Trophoblast cell (in vitro differentiated cells and primary cell): ENCODE data around the gene SEH1L.
A peak's percentile ranks its signal among the peaks of the same experiment; 100 is the strongest.

ENCODE experiments used
- DNase-seq, 2 donors: peaks; one replicate each; pipeline ENCODE4 v3.0.0-alpha.2; 2016
- H2AFZ ChIP-seq: 2 replicates; pipeline ENCODE4 v1.6.1; 2013; ENCODE audit warnings: low read length, moderate library complexity, mild to moderate bottlenecking; ENCODE audit not compliant: insufficient read depth, poor library complexity
- H2AK5ac ChIP-seq: 2 replicates; pipeline ENCODE4 v1.6.1; 2013; ENCODE audit warnings: mild to moderate bottlenecking, low read length
- H2BK120ac ChIP-seq: 2 replicates; pipeline ENCODE4 v1.6.1; 2013; ENCODE audit warnings: low read length, mild to moderate bottlenecking, moderate library complexity; ENCODE audit not compliant: insufficient read depth, poor library complexity
- H2BK12ac ChIP-seq: 2 replicates; pipeline ENCODE4 v1.6.1; 2013; ENCODE audit warnings: mild to moderate bottlenecking, low read length, moderate library complexity
- H2BK5ac ChIP-seq: 2 replicates; pipeline ENCODE4 v1.6.1; 2013; ENCODE audit warnings: low read length, low read depth, moderate library complexity, mild to moderate bottlenecking; ENCODE audit not compliant: poor library complexity
- H3K14ac ChIP-seq: 2 replicates; pipeline ENCODE4 v1.6.1; 2013; ENCODE audit warnings: mild to moderate bottlenecking, low read length
- H3K18ac ChIP-seq: 2 replicates; pipeline ENCODE4 v1.6.1; 2013; ENCODE audit warnings: mild to moderate bottlenecking, low read length
- H3K23ac ChIP-seq: 2 replicates; pipeline ENCODE4 v1.6.1; 2013; ENCODE audit warnings: low read length
- H3K27ac ChIP-seq: 2 replicates; pipeline ENCODE4 v1.5.1; 2013; ENCODE audit warnings: low read depth, mild to moderate bottlenecking, inconsistent platforms, low read length, moderate library complexity
- H3K27me3 ChIP-seq: 2 replicates; pipeline ENCODE4 v1.6.1; 2013; ENCODE audit warnings: inconsistent platforms, mild to moderate bottlenecking, low read length, moderate library complexity; ENCODE audit not compliant: insufficient read depth
- H3K36me3 ChIP-seq, 2 experiments: 1 replicate in 1 of 2; 2 replicates in 1 of 2; pipeline ENCODE4 v1.6.1; 2013; ENCODE audit warnings: low read length in 2 of 2, mild to moderate bottlenecking in 2 of 2, moderate library complexity in 1 of 2; ENCODE audit not compliant: insufficient read depth in 2 of 2, control insufficient read depth in 1 of 2
- H3K4ac ChIP-seq: 2 replicates; pipeline ENCODE4 v1.6.1; 2013; ENCODE audit warnings: low read depth, mild to moderate bottlenecking, low read length, moderate library complexity
- H3K4me1 ChIP-seq, 2 experiments: 1 replicate in 1 of 2; 2 replicates in 1 of 2; pipeline ENCODE4 v1.6.1; 2013; ENCODE audit warnings: low read length in 2 of 2, mild to moderate bottlenecking in 2 of 2, moderate library complexity in 1 of 2; ENCODE audit not compliant: insufficient read depth in 2 of 2, control insufficient read depth in 1 of 2
- H3K4me2 ChIP-seq: 2 replicates; pipeline ENCODE4 v1.6.1; 2013; ENCODE audit warnings: inconsistent platforms, mild to moderate bottlenecking, low read length, moderate library complexity
- H3K4me3 ChIP-seq: 2 replicates; pipeline ENCODE4 v1.5.1; 2013; ENCODE audit warnings: mild to moderate bottlenecking, low read depth, low read length, inconsistent platforms
- H3K79me1 ChIP-seq: one replicate; pipeline ENCODE4 v1.6.1; 2013; ENCODE audit warnings: low read length
- H3K79me2 ChIP-seq: 2 replicates; pipeline ENCODE4 v1.6.1; 2013; ENCODE audit warnings: low read length, mild to moderate bottlenecking; ENCODE audit not compliant: control insufficient read depth, insufficient read depth, poor library complexity
- H3K9ac ChIP-seq: 2 replicates; pipeline ENCODE4 v1.6.1; 2013; ENCODE audit warnings: mild to moderate bottlenecking, low read length
- H3K9me3 ChIP-seq: 2 replicates; pipeline ENCODE4 v1.6.1; 2013; ENCODE audit warnings: low read depth, mild to moderate bottlenecking, control low read depth, inconsistent platforms, low read length; ENCODE audit not compliant: insufficient read depth
- H4K12ac ChIP-seq: 2 replicates; pipeline ENCODE4 v1.6.1; 2013; ENCODE audit warnings: low read depth, mild to moderate bottlenecking, low read length, moderate library complexity
- H4K8ac ChIP-seq: 2 replicates; pipeline ENCODE4 v1.6.1; 2013; ENCODE audit warnings: low read depth, mild to moderate bottlenecking, low read length, moderate library complexity
- H4K91ac ChIP-seq: one replicate; pipeline ENCODE4 v1.6.1; 2013; ENCODE audit warnings: low read depth, mild to moderate bottlenecking, low read length, moderate library complexity
- WGBS: extraction: QIAGEN DNeasy Blood & Tissue Kit; methylation state at CpG from one replicate; pipeline ENCODE4 v1.1.7; 2013; ENCODE audit warnings: missing lambda C conversion rate; ENCODE audit not compliant: insufficient read length, insufficient coverage; ENCODE audit errors: extremely low coverage; 5-methylcytosine and 5-hydroxymethylcytosine counted together

Gene SEH1L

GRCh38 chr18:13032173-13032572 is 84.4 kb downstream of the SEH1L start:
- no peak overlapping the region for H4K8ac ChIP-seq
- H2BK12ac ChIP-seq, result no peak overlapping the region
- H2AFZ ChIP-seq, result no peak overlapping the region
- 100% methylated on average over 1 of the region's 5 CpGs for WGBS
- no peak overlapping the region for H2AK5ac ChIP-seq
- H2BK5ac ChIP-seq, result no peak overlapping the region
- no peak overlapping the region for H3K4me3 ChIP-seq
- H2BK120ac ChIP-seq, result no peak overlapping the region
- DNase-seq, result no peak
- H3K27me3 ChIP-seq, result no peaks in the 10 kb centered on the region
- peaks cover 9 to 19% of the 10 kb centered on the region in 2 experiments for H3K36me3 ChIP-seq
- no peak overlapping the region for H3K4ac ChIP-seq
- no peak overlapping the region for H4K12ac ChIP-seq
- peaks cover 3% of the 10 kb centered on the region for H3K9me3 ChIP-seq
- no peak overlapping the region for H3K23ac ChIP-seq
- H3K79me2 ChIP-seq, result no peaks in the 10 kb centered on the region
- no peak overlapping the region for H3K9ac ChIP-seq
- H3K79me1 ChIP-seq, result no peaks in the 10 kb centered on the region
- no peak overlapping the region for H3K14ac ChIP-seq
- H3K4me2 ChIP-seq, result no peak overlapping the region
- H3K4me1 ChIP-seq, result peaks cover 0 to 2% of the 10 kb centered on the region in 2 experiments
- H3K27ac ChIP-seq, result no peak overlapping the region
- no peak overlapping the region for H3K18ac ChIP-seq
- H4K91ac ChIP-seq, result no peak overlapping the region

- no peak overlapping the region for H3K4me2 ChIP-seq
- WGBS, result no CpG with 5 or more reads among the region's 7 CpGs
- H3K14ac ChIP-seq, result no peak overlapping the region
- H3K79me1 ChIP-seq, result no peaks in the 10 kb centered on the region
- no peak overlapping the region for H3K9ac ChIP-seq
- H3K4ac ChIP-seq, result no peak overlapping the region
- H2BK5ac ChIP-seq, result no peak overlapping the region
- H3K4me3 ChIP-seq, result no peak overlapping the region
- H3K36me3 ChIP-seq, result peaks cover 12 to 18% of the 10 kb centered on the region in 2 experiments
- no peaks in the 10 kb centered on the region for H3K27me3 ChIP-seq
- H2BK120ac ChIP-seq, result no peak overlapping the region
- H2AFZ ChIP-seq, result no peak overlapping the region
- H3K27ac ChIP-seq, result no peak overlapping the region
- no peak overlapping the region for H2BK12ac ChIP-seq
- H3K9me3 ChIP-seq, result peaks cover 3% of the 10 kb centered on the region
- H4K12ac ChIP-seq, result no peak overlapping the region
- no peak overlapping the region for H4K8ac ChIP-seq
- no peak overlapping the region for H3K23ac ChIP-seq
- no peak overlapping the region for H4K91ac ChIP-seq
- H3K18ac ChIP-seq, result no peak overlapping the region
- no peak overlapping the region for H2AK5ac ChIP-seq
- no peaks in the 10 kb centered on the region for H3K79me2 ChIP-seq
- no peak for DNase-seq
- peaks cover 0 to 2% of the 10 kb centered on the region in 2 experiments for H3K4me1 ChIP-seq
Observed at GRCh38 chr18:13035249-13035914, 87.6 kb downstream of the SEH1L start.

- H3K4ac ChIP-seq, result no peak overlapping the region
- H3K4me1 ChIP-seq, result peaks cover 0 to 2% of the 10 kb centered on the region in 2 experiments
- H4K8ac ChIP-seq, result no peak overlapping the region
- peaks cover 14 to 16% of the 10 kb centered on the region in 2 experiments for H3K36me3 ChIP-seq
- H3K18ac ChIP-seq, result no peak overlapping the region
- no peaks in the 10 kb centered on the region for H3K27me3 ChIP-seq
- H3K27ac ChIP-seq, result no peak overlapping the region
- H3K4me3 ChIP-seq, result no peak overlapping the region
- no peak overlapping the region for H3K9ac ChIP-seq
- no peak overlapping the region for H3K14ac ChIP-seq
- peaks cover 3% of the 10 kb centered on the region for H3K9me3 ChIP-seq
- H4K12ac ChIP-seq, result no peak overlapping the region
- WGBS, result no CpG with 5 or more reads among the region's 7 CpGs
- no peak overlapping the region for H3K4me2 ChIP-seq
- no peak for DNase-seq
- no peaks in the 10 kb centered on the region for H3K79me2 ChIP-seq
- H3K79me1 ChIP-seq, result no peaks in the 10 kb centered on the region
- no peak overlapping the region for H2BK120ac ChIP-seq
- no peak overlapping the region for H2AK5ac ChIP-seq
- no peak overlapping the region for H2BK12ac ChIP-seq
- H3K23ac ChIP-seq, result no peak overlapping the region
- H2BK5ac ChIP-seq, result no peak overlapping the region
- H4K91ac ChIP-seq, result no peak overlapping the region
- peak overlapping the region; percentile 17 for H2AFZ ChIP-seq
Observed at GRCh38 chr18:13036622-13037320, 89.0 kb downstream of the SEH1L start.
